ENCODE results near the gene MORN1.
"Not testable (repeated sequence)": the region's sequence is repeated elsewhere in the genome, so short reads cannot be mapped to it uniquely, and the experiment has no call there.

Gene MORN1

DNA sequence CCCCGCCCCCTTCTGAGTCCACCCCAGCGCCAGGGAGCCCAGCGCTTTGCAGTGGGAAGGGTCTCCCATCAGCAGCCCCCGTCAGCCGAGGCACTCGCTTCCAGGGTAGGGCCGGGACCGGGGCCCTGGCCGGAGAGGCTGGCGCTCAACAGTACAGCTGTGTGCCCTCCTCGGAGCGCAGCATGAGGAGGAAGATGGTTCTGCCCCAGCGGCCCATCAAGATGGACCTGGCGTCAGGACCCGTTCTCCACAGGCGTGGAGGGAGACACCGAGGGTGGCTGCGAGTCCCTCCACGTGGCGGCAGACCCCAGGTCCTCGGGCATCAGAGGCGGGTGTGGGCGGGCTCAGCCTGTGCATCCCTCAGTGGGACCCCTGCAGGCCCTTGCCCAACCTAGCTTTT is 54.3 kb downstream of the MORN1 start:
- no peak for DNase-seq (ENCODE audit: low read depth)

DNA sequence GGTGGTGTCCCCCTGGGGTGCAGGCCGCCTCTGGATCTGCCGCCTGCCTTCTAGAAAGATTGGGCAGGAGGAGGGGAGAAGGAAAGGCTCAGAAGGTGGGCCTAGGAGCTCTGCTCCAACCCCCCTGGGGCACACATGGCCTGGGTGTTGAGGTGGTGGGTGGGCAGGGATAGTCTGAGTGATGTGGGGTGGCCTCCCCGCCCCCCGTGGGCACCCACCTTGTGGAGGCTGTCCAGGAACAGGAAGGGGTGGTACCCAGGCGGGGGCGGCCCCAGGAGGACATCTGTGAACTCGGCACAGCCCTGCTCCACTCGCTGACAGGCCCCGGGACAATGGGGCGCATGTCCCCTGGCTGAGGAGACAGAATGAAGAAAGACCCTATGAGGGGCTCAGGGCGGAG is 54.9 kb downstream of the MORN1 start:
- no peak for DNase-seq (ENCODE audit: low read depth)

DNA sequence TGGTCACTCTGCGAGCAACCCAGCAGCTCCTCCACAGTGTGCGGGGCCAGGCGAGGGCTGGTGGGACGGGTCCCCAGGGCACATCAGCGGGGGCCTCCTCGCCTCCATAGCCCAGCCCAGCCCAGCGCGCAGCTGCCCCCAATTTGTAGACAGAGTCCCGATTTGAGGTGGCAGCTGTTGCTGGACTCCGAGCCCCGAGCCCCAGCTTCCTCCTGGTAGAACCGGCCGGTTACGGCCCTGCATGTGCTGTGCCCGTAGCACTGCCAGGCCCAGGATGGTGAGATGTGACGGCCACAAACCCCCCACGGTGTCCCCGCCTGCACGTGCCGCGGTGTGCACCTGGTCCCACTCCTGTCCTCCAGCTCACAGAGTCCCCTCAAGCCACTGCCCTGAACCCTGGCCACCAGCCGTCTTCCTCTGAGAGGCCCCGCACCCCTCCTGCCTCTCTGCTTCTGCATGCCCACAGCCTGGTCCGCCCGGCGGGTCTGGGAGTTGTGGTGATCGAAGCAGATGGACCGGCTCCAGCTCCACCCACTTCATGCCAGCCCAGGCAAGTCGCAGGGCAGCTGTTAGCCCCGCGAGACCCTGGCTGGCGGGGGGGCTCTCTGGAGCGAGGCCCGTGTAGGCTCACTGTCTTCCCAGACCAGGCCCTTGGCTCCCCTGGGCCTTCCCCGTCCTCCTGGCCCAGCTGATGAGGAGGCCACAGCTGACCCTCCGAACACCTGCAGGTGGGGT is 55.5 kb downstream of the MORN1 start:
- no peak for DNase-seq (ENCODE audit: low read depth)

DNA sequence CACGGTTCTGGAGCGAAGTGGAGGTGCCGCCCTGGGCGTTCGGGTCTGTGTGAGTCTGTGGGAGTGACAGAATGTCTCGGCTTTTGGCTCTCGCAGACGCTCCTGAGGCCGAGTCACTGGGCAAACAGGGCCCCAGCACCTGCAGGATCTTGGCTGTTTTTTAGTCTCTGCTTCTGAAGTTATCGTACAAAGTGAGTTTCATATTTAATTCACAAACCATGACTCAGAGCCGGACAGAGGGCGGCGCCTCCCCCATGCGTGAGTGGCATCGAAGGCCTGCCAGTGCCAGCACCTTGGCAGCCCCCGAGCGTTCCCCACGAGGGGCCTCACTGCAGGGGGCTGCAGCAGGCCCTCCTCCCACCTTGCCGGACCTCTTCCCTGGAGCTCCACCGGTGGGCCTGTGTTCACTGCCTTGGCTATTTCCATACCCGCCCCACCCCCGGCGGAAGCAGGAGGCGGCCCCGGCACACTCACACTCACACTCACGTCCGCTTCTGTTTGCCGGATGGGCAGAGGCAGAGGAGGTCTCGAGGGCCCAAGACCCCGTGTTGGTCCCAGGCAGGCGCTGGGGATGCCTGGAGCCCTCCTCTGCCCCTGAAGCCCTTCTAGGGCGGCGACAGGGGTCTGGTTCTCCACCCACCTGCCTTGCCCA is 56.3 kb downstream of the MORN1 start:
- no peak for DNase-seq (ENCODE audit: low read depth)

DNA sequence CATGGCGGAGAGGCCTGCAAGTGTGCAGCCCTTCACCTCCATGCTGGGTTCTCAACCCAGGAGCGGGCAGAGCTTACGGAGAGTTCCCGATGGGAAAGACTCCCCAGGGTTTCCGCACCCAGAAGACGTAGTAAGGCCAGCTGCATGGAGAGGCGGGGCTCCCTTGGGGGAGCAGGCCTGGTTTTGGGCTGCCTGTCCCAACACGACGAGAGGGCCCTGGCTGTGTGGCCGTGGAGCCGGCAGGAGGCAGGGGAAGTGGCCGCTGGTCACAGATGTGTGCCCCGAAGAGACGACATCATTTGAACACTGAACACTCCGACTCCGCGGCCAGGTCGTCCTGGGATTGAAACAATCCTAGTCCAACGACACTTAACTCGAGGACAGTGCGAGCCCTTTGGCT is 57.0 kb downstream of the MORN1 start:
- DNase-seq (ENCODE audit: low read depth): no peak

DNA sequence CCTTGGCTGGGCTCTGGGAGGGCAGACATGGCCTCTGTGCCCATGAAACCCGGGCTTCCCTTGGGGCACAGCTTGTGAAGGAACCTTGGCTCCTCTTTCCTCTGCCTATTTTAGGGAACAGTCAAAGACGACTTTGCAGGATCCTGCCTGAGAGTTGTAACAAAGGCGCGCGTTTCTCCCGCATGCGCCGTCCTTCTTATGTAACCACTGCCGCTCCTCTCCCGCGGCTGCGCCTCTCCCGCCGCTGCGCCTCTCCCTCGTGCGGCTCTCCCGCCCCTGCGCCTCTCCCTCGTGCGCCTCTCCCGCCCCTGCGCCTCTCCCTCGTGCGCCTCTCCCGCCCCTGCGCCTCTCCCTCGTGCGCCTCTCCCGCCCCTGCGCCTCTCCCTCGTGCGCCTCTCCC is 59.8 kb downstream of the MORN1 start:
- DNase-seq (ENCODE audit: low read depth): not testable (repeated sequence)

DNA sequence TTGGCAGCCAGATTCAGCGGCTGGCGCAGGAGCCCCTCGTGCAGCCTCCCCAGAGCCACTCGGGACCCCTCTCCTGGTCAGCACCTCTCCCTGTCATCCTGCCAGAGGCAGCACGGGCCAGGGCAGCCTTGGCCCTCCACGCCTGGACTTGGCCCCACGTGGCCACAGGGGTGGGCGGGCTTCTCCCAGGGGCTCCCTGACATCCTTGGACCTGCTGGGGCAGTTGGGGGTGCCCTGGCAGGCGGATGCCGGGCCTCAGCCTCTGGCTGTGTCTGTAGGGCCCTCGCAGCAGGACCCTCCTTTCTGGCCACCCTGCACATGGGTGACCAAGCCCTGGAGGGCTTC is 60.2 kb downstream of the MORN1 start:
- DNase-seq (ENCODE audit: low read depth): no peak

DNA sequence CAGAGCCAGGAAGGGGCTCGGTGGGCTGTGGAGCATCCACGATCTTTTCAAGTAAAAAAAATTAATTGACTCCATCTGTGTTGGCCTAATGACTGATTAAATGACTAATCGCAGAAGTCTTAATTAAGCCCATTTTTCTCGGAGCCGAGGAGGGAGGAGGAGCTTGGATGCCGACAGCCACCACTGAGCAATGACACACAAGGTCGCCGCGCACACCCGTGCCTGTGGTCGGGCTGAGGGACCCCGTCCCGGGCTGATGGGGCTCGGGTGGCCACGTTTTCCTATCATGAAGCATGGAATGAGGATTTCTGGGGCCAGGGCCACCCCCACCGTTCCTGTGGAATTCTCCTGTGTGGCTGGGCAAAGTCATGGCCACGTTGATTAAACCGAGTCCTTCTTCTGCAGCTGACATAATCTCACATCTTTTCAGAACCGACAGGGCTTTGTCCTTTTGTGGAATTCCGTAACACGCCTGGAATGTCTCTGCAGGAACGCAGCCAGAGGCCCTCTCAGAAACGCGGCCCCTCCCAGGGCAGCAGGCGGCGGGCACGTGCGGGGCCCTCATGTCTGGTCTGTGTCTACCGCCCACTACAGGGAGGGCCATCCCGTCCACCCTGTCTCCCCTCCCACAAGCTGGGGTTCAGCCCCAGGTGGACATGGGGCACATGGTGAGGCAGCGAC is 60.7 kb downstream of the MORN1 start:
- no peak for DNase-seq (ENCODE audit: low read depth)

DNA sequence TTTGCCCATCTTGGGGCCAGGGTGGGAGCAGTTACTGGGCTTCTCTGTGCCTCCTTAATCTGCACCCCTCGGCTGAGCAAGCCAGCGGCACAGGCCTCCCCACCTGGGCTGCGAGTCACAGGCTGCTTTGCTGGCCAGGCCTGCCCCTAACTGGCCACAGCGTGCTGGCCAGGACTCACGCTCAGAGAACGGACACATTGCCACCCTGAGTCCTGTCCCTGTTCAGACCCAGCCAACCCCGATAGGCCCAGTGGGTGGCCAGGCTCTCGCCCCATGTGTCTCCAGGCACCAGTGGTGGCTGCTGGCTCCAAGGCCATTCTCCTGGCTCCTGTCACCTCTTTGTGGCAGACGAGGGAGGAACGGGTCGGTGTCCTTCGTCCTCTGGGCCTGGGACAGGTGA is 61.3 kb downstream of the MORN1 start:
- DNase-seq (ENCODE audit: low read depth): no peak

DNA sequence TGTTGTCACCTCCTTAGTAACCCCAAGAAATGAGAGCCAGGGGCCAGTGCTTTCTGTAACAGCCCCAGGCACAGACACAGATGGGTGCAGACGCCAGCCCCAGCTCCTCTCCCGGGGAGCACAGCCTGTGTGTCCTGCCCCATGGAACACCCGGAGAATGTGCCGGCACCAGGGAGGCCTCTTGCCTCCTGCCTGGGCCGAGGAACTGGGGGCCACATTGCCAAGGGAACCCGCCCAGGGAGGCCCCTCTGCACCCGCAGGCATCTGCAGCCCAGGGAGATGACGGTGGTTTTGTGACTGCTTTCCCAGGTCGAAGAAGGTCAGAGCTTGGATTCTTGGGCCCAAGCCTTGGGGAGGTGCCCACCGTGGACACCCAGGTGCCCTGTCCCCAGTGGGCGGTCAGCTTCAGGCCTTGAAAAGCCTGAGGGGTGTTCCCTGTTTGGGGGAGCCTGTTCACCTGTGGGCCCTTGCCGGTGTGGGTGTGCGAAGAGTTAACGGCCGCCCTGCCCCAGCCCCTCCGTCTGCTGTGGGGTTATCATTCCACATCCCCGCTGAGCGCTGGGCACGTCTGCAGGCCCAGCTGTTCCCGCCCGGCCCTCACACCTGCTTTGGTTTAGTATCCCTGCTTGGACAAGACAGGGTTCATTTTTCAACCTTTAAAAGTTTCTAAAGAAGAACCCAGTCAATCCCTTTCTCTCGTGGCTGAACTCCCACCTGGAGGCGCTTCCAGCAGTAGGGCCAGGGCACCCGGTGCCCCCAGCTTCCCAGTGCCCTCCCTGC is 62.5 kb downstream of the MORN1 start:
- no peak for DNase-seq (ENCODE audit: low read depth)

DNA sequence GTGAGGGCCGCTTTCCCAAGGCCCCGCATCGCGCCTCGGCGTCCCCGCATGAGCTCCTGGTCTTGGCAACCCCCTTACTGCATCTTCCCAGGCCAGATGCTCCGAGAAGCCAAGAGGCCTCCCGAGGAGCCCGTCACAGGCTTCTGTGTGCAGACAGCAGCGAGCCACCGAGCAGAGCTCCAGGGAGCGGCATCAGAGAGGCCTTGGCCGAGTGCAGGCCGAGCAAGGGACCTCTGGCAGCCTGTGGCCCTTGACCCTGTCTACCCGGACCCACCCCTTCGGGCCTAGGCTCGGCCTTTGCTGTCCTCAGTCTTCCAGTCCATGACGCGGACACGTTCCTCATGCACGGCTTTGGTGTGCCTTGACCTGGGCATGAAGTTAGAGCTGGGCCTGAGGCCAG is 63.5 kb downstream of the MORN1 start:
- no peak for DNase-seq (ENCODE audit: low read depth)

DNA sequence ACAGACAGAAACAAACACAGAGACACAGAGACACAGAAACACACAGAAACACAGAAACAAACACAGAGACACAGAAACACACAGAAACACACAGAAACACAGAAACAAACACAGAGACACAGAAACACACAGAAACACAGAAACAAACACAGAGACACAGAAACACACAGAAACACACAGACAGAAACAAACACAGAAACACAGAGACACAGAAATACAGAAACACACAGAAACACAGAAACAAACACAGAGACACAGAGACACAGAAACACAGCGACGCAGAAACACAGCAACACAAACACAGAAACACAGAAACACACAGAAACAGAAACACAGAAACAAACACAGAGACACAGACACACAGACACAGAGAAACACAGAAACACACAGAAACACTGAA is 64.2 kb downstream of the MORN1 start:
- not testable (repeated sequence) for DNase-seq (ENCODE audit: low read depth)

DNA sequence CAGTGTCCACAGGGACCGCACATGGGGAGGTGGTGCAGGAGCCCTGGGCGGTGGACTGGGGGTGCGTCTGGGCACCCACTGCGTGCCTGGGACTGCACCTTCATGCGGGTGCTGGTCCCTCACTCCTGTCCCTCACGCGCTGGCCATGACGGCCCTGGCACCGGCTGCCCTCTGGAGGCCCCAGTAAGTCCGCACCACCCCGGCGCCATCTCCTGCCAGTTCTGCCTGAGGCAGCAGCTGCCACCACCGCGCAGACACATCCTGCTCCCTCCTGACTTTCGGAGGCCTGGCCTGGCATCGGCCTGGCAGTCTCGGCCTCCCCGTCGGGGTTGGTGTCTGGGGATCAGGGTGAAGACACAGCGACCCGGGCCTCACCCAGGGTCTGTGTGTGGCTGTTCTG is 64.8 kb downstream of the MORN1 start:
- DNase-seq (ENCODE audit: low read depth): no peak

DNA sequence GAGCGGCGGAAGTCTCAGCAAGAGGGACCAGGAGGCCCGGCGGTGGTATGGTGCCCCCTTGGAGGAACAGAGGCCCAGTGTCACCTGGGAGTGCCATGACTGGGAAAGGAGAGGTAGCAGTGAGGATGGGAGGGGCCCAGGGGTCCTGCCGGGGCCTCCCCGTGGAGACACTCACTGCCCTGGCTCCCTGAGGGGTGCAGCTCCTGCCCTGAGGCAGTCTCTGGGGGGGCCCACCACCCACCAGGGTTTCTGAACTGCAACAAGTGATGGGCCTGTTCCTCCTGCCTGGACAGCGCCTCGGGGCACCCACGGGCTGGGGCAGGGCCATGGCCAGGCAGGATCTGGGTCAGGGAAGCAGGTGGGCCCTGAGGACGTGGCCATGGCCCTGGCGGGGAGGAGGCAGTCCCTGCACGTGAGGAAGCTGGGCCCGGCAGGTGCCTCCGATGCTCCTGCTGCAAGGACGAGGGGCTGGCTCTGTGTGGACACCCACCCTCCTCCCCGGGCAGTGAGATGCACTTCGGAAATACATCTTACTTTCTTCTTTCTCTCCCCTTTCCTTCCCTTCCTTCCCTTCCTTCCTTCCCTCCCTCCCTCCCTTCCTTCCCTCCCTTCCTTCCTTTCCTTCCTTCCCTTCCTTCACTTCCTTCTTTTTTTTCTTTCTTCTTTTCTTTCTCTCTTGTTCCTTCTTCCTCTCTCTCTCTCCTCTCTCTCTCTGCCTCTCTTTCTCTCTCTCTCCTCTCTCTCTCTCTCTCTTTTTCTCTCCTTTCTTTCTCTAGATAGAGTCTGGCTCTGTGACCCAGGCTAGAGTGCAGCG is 66.6 kb downstream of the MORN1 start:
- no peak for DNase-seq (ENCODE audit: low read depth)

DNA sequence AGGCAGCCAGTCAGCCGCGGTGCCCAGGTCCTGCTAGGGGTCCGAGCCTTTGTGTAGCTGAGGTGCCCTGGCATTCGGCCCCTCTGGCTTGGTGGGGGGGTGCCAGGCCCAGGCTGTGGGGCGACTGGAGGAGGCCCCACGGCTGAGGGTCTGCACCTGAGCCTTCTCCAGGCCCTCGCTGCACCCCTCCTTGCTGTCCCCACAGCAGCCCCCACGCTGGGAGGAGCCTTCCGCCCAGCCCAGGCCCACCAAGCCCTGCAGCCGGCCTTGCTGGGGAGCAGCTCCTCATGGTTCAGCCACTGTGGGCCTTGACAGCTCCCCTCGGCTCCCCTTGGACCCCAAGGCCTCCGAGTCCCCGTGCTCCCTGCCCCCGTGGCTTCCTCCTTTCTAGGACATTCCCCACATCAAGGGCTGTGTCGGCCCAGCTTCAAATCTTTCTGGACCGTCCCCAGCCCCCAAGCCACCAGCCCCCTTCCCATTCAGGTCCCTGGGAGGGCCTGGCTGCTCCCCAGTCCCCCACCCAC is 67.8 kb downstream of the MORN1 start:
- DNase-seq (ENCODE audit: low read depth): no peak

DNA sequence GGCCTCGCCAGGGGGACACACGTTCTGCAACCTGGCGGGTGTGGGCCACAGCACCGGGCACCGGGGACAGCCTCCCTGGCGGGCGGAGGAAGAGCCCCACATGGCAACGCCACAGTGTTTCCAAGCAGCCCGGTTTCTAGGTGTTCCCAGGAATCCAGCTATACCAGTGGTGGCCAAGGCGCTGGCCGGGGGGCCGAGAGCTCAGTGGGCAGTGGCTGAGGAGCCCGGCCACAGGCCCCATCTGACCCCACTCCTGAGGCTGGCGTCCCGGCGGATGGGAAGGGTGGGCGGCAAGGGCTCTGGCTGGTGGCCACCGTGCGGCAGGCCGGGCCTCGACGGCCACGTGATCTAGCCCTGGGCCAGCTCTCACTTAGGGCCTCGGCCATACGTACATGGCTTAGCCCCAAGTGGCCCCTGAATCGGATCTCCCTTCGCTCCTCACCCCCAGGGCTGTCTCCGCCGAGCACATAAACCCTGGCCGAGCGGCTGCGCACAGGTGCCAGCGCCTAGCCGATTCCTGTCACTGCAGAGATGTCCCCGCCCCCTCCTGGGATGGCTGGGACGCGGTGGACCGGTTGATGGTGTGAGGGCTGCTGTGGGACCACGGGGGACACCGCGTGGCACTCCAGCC is 68.7 kb downstream of the MORN1 start:
- no peak for DNase-seq (ENCODE audit: low read depth)

DNA sequence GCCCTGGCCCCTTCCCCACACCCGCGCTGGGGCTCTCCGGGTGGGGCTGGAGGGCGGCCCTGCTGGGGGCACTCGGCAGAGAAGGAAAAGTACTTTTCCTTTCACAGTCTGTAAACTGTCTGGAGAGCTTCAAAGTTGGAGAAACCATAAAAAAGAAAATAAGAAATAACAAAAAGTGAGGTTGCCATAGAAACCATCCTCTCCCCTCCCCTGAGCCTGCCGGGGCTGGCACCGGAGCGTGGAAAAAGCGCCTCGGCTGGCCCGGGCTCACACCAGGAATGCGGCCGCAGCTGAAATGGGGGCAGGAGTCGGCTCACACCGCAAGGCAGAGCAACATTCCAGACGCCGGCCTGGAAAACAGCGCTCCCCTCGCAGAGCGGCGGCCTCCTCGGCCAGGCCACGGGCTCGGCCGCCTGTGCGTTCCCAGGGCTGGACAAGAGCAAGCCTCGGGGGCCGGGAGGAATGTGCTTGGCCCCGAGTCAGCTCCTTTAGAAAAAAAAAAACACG is 69.2 kb downstream of the MORN1 start:
- no peak for DNase-seq (ENCODE audit: low read depth)

DNA sequence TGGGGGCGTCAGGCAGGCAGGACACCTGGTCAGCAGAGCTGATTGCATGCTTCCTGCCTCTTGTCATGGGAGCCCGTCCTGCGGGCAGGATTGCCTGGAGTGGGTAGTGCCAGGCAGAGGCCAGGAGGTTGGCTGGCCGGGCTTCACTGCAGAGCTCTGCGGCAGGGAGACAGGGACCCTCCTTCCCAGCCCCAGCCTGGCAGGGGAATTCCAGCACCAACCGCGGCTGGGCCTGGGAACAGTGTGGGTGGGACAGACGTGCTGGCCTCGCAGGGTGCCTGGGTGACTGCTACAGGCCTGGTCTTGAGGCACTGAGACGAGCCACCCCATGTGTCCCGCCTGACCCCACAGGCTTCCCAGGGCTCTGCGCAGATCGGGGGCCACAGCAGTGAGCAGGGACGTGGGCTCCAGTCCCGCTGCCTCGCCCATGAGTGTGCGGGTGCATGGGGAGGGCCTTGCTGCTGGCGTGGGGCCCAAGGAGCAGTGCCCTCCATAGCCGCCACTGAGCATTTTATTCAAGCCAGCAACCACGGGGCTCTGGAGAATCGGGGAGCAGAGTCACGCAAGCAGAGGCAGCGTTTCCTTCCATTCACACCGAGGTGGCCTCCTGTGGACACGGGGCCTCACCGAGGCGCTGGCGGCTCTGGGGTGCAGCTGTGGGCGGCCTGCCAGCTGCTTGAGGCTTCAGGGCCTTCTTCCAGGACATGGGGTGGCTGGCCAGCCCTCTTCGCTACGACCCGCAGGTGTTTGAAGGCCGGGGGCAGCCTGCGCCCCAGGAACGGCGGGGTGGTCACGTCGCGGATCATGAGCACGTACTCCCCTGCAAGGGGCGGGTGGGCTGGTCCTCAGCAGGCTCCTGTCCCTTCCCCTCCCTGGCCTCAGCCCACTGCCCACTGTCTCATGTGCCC is 70.3 kb downstream of the MORN1 start:
- DNase-seq (ENCODE audit: low read depth): no peak

DNA sequence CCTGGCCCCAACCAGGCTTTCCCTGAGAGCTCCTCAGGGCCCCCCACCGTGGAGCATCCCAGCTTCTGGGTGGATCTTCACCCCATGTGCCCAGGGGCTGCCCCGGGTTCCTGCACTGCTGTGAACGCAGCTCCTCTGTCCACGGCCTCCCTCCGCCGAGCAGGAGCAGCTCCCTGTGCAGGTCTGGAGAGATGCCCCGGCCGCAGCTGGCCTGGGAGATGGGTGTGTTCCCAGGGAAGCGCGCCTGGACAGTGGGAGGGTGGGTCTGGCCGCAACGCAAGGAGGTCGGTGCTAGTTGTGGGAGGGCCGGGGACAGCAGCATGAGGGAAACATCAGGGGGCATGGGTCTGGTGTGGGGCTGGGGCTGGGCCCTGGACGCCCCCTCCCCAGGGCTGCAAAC is 71.3 kb downstream of the MORN1 start:
- no peak for DNase-seq (ENCODE audit: low read depth)

DNA sequence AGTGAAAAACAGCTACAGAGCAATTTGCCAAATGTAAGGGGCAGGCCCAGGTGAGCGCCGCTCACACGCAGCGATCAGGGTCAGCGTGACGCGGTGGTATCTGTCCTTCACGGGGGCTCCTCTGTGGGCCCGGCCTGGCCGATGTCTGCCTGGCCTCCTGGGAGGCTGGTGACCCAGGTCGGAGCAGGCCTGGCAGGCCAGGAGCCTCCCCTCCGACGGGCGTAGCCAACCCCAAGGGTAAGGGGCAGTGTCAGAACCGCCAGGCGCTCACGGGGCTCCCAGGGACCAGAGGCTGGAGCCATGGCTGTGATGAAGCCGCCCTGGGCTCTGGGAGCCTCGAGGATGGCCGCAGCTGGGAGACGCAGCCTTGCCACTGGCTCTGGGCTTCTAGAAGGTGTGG is 72.1 kb downstream of the MORN1 start:
- DNase-seq (ENCODE audit: low read depth): no peak

Data from stimulated activated CD8-positive, alpha-beta memory T cell treated with anti-CD3 and anti-CD28 coated beads, Interleukin-15, amount 100 ng/mL, for 24 hours (primary cell).